HepG2 (cell line): ENCODE data around the gene NME1. TPM values are rescaled to one million over a fixed set of nuclear protein-coding genes. Genes with fewer than 3 reads are reported as not detected.

Experiments used
- AKNA ChIP-seq: sonication (generic); formaldehyde crosslinking; IDR thresholded peaks from 2 replicates; pipeline ENCODE4 v1.4.0; 2020; ENCODE audit warnings: missing genetic modification reagents, borderline replicate concordance
- ATF3 ChIP-seq: sonication (generic); formaldehyde crosslinking; IDR thresholded peaks from 2 replicates; pipeline ENCODE4 v1.4.0; 2020; ENCODE audit warnings: missing genetic modification reagents
- DZIP1 ChIP-seq: sonication (generic); formaldehyde crosslinking; IDR thresholded peaks from 2 replicates; pipeline ENCODE4 v1.5.0; 2020; ENCODE audit warnings: mild to moderate bottlenecking, missing genetic modification reagents
- EP300 ChIP-seq, 3 experiments: sonication (generic) in 1 of 3; formaldehyde crosslinking in 1 of 3; IDR thresholded peaks; 2 replicates each; pipeline versions ENCODE4 v1.5.1 to v1.6.1; 2011 to 2020; ENCODE audit warnings: low read depth in 2 of 3, low read length in 2 of 3, borderline replicate concordance in 1 of 3, improper control_type of control experiment in 1 of 3, mild to moderate bottlenecking in 1 of 3, missing genetic modification reagents in 1 of 3, moderate library complexity in 1 of 3
- ETV5 ChIP-seq: IDR thresholded peaks from 2 replicates; pipeline ENCODE4 v1.6.1; 2018; ENCODE audit warnings: missing biosample characterization, missing genetic modification reagents, inconsistent platforms, borderline replicate concordance
- FLYWCH1 ChIP-seq: sonication (generic); formaldehyde crosslinking; IDR thresholded peaks from 2 replicates; pipeline ENCODE4 v1.8.1; 2023; ENCODE audit warnings: mild to moderate bottlenecking, missing genetic modification reagents
- GATAD2A ChIP-seq: IDR thresholded peaks from 2 replicates; pipeline ENCODE4 v1.6.1; 2016
- HNF4G ChIP-seq, 2 experiments: sonication (generic) in 1 of 2; formaldehyde crosslinking in 1 of 2; IDR thresholded peaks; 2 replicates each; pipeline versions ENCODE4 v1.4.0 to v1.6.1; 2011 to 2020; ENCODE audit warnings: borderline replicate concordance in 2 of 2, low read depth in 2 of 2, mild to moderate bottlenecking in 2 of 2, low read length in 1 of 2, missing genetic modification reagents in 1 of 2, moderate library complexity in 1 of 2
- KDM2A ChIP-seq: sonication (generic); formaldehyde crosslinking; IDR thresholded peaks from 2 replicates; pipeline ENCODE4 v1.4.0; 2020; ENCODE audit warnings: low read depth, missing genetic modification reagents, borderline replicate concordance
- ZFP41 ChIP-seq: sonication (generic); formaldehyde crosslinking; IDR thresholded peaks from 2 replicates; pipeline ENCODE4 v1.4.0; 2020; ENCODE audit warnings: mild to moderate bottlenecking, missing genetic modification reagents, borderline replicate concordance
- ZMAT3 ChIP-seq: sonication (generic); formaldehyde crosslinking; conservative IDR thresholded peaks from 2 replicates; pipeline ENCODE4 v1.7.0; 2021; ENCODE audit warnings: missing genetic modification reagents
- ZNF326 ChIP-seq: sonication (generic); formaldehyde crosslinking; IDR thresholded peaks from 2 replicates; pipeline ENCODE4 v1.4.0; 2020; ENCODE audit warnings: missing genetic modification reagents, borderline replicate concordance
- ZNF572 ChIP-seq: sonication (generic); formaldehyde crosslinking; IDR thresholded peaks from 2 replicates; pipeline ENCODE4 v1.5.1; 2020; ENCODE audit warnings: mild to moderate bottlenecking, missing genetic modification reagents
- ZNF660 ChIP-seq: sonication (generic); formaldehyde crosslinking; IDR thresholded peaks from 2 replicates; pipeline ENCODE4 v1.5.1; 2020; ENCODE audit warnings: mild to moderate bottlenecking, low read depth, missing genetic modification reagents, borderline replicate concordance
- ZNF710 ChIP-seq: sonication (generic); formaldehyde crosslinking; IDR thresholded peaks from 2 replicates; pipeline ENCODE4 v1.5.0; 2020; ENCODE audit warnings: mild to moderate bottlenecking, missing genetic modification reagents, borderline replicate concordance
- ZNF878 ChIP-seq: sonication (generic); formaldehyde crosslinking; IDR thresholded peaks from 2 replicates; pipeline ENCODE4 v1.8.1; 2023; ENCODE audit warnings: mild to moderate bottlenecking, missing genetic modification reagents, moderate library complexity
- polyA plus RNA-seq, 8 experiments: library from polyadenylated mRNA; depleted of rRNA in 3 of 8; stranded (reverse) in 7 of 8; unstranded in 1 of 8; fragments of >200 nt; fragmentation: Illumina TruSeq in 4 of 8; extraction: Trizol in 4 of 8; gene quantifications; 2 replicates each; pipeline versions ENCODE4 v1.2.1 to v1.2.3, GENCODE V29; 2011 to 2016; ENCODE audit warnings: low read depth in 4 of 8, missing spikeins in 1 of 8, mixed read lengths in 1 of 8; ENCODE audit not compliant: insufficient read depth in 1 of 8
- total RNA-seq, 5 experiments: library from RNA; depleted of rRNA; stranded (reverse); fragments of >200 nt; fragmentation: Illumina TruSeq; extraction: Trizol; gene quantifications; 2 replicates each; pipeline ENCODE4 v1.2.3, GENCODE V29; 2016; ENCODE audit warnings: low read depth in 1 of 5

Gene NME1
- total and polyA plus RNA-seq, 2 of the 13 experiments (the other 11 are each of a cell fraction or from before 2014, with no cell fraction given): 295 to 516 TPM

- TF ChIP-seq EP300 (IDR thresholded peaks at IDR 0.05; ENCODE audit: low read depth in 2 of 2, low read length in 2 of 2): no peak
- TF ChIP-seq EP300 (CRISPR knock-in tag; IDR thresholded peaks at IDR 0.05; ENCODE audit: borderline replicate concordance): no peak
- peak; percentile 71; the same call in 1 of the 2 replicates for TF ChIP-seq ZNF572 (CRISPR knock-in tag)
- TF ChIP-seq ZNF326: no peak
- no peak for TF ChIP-seq ZNF660 (CRISPR knock-in tag)
- peak; percentile 0; the same call in 1 of the 2 replicates for TF ChIP-seq ZNF710
- TF ChIP-seq ZFP41 (CRISPR knock-in tag): no peak
- peak; percentile 59; the same call in 1 of the 2 replicates for TF ChIP-seq GATAD2A (CRISPR knock-in tag)
- 0 out of 2 replicates have a peak, but pooled peaks have one; percentile 19 for TF ChIP-seq ATF3 (CRISPR knock-in tag)
- TF ChIP-seq ETV5 (CRISPR knock-in tag): no peak; the same call in 1 of the 2 replicates
- peak; percentile 64 for TF ChIP-seq KDM2A
- no peak for TF ChIP-seq DZIP1 (CRISPR knock-in tag)
- no peak; the same call in 1 of the 2 replicates for TF ChIP-seq ZNF878 (CRISPR knock-in tag)
- TF ChIP-seq HNF4G (IDR thresholded peaks at IDR 0.05; ENCODE audit: borderline replicate concordance, low read depth, low read length): no peak
- no peak for TF ChIP-seq HNF4G (CRISPR knock-in tag; IDR thresholded peaks at IDR 0.05; ENCODE audit: borderline replicate concordance, low read depth)
- TF ChIP-seq FLYWCH1: 0 out of 2 replicates have a peak, but pooled peaks have one; percentile 12
- TF ChIP-seq AKNA (CRISPR knock-in tag): peak; percentile 32; the same call in 1 of the 2 replicates
- no peak; the same call in 1 of the 2 replicates for TF ChIP-seq ZMAT3 (CRISPR knock-in tag)
Observed at GRCh38 chr17:51166987-51167931, 13.9 kb downstream of the NME1 start (continued).
